ENCODE data around the gene BTBD18.

BTBD18 gene

GRCh38 chr11:57773026-57773598 is 21.5 kb upstream of the BTBD18 start:
- no peak for DNase-seq

- DNase-seq: no peak
These were observed 20.9 kb upstream of the BTBD18 start for GRCh38 chr11:57772562-57772961.

GRCh38 chr11:57771365-57771764 is 19.7 kb upstream of the BTBD18 start:
- DNase-seq: no peak

- no peak for DNase-seq
These were observed 19.2 kb upstream of the BTBD18 start for GRCh38 chr11:57770793-57771192.

- no peak for DNase-seq
These were observed 13.4 kb upstream of the BTBD18 start for GRCh38 chr11:57764972-57765371.

GRCh38 chr11:57764566-57764965 is 12.9 kb upstream of the BTBD18 start:
- no peak for DNase-seq

GRCh38 chr11:57764021-57764420 is 12.4 kb upstream of the BTBD18 start:
- DNase-seq: no peak

- no peak for DNase-seq
These were observed 11.9 kb upstream of the BTBD18 start for GRCh38 chr11:57763568-57763967.

GRCh38 chr11:57762235-57762861 is 10.7 kb upstream of the BTBD18 start:
- no peak for DNase-seq

- DNase-seq: no peak
These were observed 9.9 kb upstream of the BTBD18 start, which contains the start of gene CTNND1 for GRCh38 chr11:57761301-57762234. CTNND1 (plus strand) TSS chr11:57761802; CDS start chr11:57791479, 29,677 bp downstream.

GRCh38 chr11:57758174-57758573 is 6.6 kb upstream of the BTBD18 start:
- DNase-seq: no peak

GRCh38 chr11:57752954-57753353 is 1.3 kb upstream of the BTBD18 start:
- no peak for DNase-seq

GRCh38 chr11:57751176-57751575 is 443 bp downstream of the BTBD18 start:
- DNase-seq: no peak

- no peak for DNase-seq
These were observed 4.7 kb downstream of the BTBD18 start for GRCh38 chr11:57746920-57747319.

GRCh38 chr11:57745206-57745605 is 6.4 kb downstream of the BTBD18 start:
- DNase-seq: no peak

GRCh38 chr11:57744357-57744756 is 7.3 kb downstream of the BTBD18 start:
- no peak for DNase-seq

GRCh38 chr11:57742087-57742452 is 9.5 kb downstream of the BTBD18 start:
- DNase-seq: no peak

GRCh38 chr11:57741132-57742086 is 10.2 kb downstream of the BTBD18 start, which contains the start of gene SELENOH:
SELENOH (plus strand) TSS chr11:57741491; CDS start chr11:57741596, 105 bp downstream.
- DNase-seq: peak; percentile 85

- no peak for DNase-seq
These were observed 15.9 kb downstream of the BTBD18 start for GRCh38 chr11:57735619-57736298.

- no peak for DNase-seq
These were observed 19.0 kb downstream of the BTBD18 start for GRCh38 chr11:57732661-57733060.

GRCh38 chr11:57729479-57729878 is 22.1 kb downstream of the BTBD18 start:
- DNase-seq: no peak

GRCh38 chr11:57728829-57729228 is 22.8 kb downstream of the BTBD18 start:
- DNase-seq: no peak

All from activated T-cell treated with anti-CD3 and anti-CD28 coated beads for 4 hours (primary cell).